HG02852 (cell line): ENCODE data around the gene GET3.

Source experiments
- ATAC-seq: cut with Tn5 transposase; IDR thresholded peaks from one replicate; pipeline ENCODE4 v1.9.1; 2021; ENCODE audit warnings: mild to moderate bottlenecking, moderate library complexity; ENCODE audit not compliant: unreplicated experiment

GET3 gene

DNA sequence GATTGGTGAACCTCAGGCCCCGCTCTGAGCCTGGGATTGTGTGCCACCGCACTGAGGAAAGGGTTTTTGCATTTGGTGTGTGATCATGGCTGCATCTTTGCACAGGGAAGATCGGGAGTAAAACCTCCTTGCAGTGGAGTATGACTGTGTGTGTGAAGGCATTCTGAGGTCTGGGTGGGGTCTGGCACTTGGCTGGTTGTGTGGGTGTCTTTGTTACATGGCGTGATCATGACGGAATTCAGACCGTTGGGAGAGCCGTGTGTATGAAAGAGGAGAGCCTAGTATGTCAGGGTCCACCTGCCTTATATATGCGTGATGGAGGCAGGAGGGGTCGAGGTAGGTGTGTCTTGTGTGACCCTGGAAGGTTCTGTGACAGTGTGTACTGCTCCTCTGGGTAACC, 13.6 kb downstream of the GET3 start:
- no peak for ATAC-seq

DNA sequence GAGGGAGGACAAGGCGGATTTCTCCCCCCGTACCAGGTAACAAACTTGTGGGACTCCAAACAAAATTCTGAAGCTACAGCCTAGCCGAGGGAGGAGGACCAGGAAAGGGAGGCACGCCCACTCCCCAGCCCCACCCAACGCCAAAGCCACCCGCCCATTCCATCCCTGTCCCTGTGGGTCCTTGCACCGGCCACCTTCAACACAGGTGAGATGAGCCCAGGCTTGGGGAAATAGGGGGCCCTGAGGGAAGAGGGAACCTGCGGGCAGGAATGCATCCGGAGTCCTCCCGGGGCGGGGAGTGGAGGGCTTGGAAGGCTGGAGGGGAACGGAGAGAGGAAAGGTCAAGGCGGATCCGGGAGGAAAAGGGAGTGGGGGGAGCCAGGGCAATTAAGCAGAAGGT, 14.3 kb downstream of the GET3 start, which contains the start of gene BEST2:
Gene BEST2, plus strand, starts transcription at position 157 of the 400 bp plus-strand sequence. CDS start 802 bp downstream, outside the sequence.
- no peak for ATAC-seq

DNA sequence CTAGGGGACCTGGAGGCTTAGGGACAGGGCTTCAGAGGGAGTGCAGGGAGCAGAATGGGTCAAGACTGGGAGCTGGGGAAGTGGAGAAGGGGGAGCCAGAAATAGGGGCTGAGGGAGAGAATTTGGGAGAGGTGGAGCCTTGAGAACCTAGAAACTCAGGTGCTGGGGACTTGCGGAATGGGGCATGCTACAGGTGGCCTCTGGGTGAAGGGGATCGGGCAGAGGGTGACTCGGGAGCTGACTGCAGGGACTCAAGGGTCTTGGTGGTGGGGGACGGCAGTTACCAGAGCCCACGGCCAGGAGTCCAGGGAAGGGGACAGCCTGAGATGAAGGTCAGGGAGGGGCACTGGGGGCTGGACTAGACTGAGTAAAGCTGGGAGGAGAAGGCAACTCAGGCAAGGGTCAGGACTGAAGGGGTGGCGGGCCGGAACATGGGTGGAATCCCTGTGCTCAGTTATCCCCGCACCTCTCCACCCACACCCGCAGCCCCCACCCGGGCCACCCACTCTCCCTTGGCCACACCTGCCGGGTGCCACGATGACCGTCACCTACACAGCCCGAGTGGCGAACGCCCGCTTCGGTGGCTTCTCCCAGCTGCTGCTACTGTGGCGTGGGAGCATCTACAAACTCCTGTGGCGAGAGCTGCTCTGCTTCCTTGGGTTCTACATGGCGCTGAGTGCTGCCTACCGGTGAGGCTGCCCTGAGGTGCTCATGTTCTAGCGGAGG, 14.9 kb downstream of the GET3 start:
- no peak for ATAC-seq

GRCh38 chr19:12754465-12755196, 17.3 kb downstream of the GET3 start:
- no peak for ATAC-seq

- no peak for ATAC-seq
Observed at GRCh38 chr19:12756150-12756883, 19.0 kb downstream of the GET3 start.

DNA sequence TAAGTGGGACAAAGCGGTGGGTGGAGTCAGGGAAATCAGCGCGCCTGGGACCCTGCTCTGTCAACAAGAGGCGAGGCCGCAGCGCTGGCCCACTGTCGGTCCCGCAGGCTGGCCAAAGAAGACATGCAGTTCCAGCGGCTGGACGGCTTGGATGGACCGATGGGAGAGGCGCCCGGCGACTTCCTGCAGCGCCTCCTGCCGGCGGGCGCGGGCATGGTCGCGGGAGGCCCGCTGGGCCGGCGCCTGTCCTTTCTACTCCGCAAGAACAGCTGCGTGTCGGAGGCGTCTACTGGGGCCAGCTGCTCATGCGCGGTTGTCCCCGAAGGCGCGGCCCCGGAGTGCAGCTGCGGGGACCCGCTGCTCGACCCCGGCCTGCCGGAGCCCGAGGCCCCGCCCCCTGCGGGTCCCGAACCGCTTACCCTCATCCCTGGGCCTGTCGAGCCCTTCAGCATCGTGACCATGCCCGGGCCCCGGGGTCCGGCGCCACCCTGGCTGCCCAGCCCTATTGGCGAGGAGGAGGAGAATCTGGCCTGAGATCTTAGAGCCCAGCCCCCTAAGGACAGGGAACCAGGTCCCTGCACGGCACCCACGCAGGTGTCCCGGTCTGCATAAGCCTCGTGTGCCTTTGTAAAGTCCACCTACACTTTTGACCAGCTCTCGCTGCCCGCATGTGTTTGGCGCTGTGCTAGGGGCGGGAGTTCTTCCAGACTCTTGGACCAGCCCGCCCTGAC, 20.4 kb downstream of the GET3 start:
- ATAC-seq: no peak

DNA sequence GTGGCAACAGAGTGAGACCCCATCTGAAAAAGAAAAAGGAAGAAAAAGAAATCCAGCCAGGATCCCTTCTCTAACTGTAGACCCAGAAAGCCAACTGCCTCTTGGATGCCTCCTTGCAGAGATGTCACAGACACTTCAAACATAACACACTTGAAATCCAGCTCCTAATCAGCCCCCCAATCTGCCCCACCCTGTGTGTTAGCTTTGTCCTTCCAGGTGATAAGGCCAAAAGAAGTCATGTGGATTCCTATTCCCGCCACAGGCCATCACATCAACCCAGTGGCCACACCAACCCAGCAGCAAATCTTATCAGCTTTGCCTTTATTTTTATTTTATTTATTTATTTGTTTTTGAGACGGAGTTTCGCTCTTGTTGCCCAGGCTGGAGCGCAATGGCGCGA, 22.4 kb downstream of the GET3 start:
- ATAC-seq: no peak

- no peak for ATAC-seq
Observed at GRCh38 chr19:12763100-12763499, 25.8 kb downstream of the GET3 start.

DNA sequence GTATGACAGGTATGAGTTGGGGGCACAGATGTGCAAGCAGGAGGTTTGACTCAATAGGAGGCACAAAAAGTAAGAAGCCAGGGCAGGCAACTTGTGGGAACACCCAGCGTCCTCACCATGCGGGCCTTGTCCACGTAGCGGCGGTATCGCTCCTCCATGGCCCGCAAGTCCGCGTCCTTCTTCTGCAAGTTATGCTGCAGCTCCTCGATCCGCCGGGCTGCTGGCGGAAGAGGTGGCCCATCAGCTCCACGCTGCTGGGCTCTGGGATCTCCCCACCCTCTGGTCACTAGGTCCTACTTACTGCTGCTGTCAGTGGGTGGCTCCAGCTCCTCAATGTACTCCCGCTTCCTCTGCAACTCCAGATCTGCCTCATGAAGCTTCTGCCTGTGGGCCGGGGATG, 27.4 kb downstream of the GET3 start:
- no peak for ATAC-seq

DNA sequence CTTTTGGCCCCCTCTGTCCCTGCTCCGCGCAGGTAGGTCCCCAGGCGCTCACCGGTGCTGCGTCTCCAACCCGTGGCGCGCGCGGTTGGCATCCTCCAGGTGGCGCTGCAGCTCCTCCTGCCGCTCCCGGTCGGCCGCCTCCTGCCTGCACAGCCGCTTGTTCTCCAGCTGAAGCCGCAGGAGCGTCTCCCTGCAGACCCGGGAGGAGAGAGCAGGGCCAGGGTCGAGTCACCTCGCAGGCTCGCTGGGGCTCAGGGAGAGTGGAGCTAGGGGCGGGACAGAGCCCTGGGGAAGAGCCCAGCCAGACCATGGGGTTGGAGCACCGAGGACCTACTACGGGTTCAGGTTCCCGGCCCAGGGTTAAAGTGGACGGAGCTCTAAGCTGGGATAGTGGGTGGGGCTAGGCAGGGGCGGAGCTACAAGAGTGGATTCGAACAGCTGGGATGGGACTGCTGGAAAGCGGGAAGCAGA, 28.8 kb downstream of the GET3 start:
- ATAC-seq: no peak

DNA sequence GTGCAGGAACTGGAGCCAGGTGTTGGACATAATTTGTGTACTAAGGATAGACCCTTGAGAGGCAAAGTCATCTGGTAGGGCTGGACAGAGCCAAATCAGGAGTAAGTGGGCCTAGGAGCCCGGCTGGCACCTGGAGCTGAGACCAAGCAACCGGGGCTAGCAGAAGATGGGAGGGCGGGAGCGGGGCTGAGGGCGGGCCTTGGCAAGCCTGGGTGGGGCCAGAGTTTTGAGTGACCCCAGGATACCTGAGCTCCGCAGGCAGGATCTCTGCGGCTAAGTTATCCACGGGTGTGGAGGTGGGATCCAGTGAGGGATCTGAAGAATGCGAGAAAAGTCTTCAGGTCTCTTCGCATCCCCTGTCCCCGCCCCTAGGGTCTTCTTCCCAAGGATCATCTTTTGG, 29.9 kb downstream of the GET3 start:
- no peak for ATAC-seq

DNA sequence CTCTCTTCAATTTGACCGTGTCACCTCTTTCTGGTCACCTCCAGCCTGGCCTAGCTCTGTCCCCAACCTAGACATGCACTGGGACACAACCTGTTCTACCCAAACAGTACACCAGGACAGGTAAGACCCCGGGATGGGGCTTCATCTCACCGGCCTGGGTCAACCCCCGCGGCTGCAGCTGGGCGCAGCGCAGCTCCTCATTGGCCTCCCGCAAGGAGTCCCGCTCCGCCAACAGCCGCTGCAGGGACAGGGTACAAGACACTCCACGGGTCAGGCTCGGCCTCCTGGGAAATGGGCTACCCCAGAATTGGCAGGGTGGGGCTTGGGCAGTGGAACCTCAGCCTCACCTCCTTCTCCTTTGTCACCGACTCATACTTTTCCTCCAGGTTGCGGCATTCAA, 30.4 kb downstream of the GET3 start:
- no peak for ATAC-seq

GRCh38 chr19:12769689-12770088, 32.4 kb downstream of the GET3 start:
- no peak for ATAC-seq

GRCh38 chr19:12770922-12771321, 33.6 kb downstream of the GET3 start:
- ATAC-seq: no peak

DNA sequence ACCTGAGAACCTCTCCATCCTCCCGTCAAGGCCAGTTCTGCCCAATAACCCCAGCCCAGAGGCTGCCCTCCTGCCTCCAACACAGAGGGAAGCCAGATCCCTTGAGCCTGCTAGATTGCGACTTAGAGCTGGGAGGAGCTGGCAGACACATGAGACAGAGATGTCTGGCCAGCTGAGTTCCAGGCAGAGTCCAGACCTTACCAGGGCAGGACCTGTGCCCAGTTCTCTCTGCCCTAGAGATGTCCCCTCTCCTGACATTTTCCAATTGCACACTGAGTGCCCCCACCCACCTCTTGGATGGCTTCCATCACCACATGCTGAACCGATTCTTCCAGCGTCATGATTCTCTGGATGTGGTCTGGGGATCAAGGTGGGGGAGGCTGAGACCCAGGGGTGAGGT, 35.0 kb downstream of the GET3 start:
- ATAC-seq: no peak

DNA sequence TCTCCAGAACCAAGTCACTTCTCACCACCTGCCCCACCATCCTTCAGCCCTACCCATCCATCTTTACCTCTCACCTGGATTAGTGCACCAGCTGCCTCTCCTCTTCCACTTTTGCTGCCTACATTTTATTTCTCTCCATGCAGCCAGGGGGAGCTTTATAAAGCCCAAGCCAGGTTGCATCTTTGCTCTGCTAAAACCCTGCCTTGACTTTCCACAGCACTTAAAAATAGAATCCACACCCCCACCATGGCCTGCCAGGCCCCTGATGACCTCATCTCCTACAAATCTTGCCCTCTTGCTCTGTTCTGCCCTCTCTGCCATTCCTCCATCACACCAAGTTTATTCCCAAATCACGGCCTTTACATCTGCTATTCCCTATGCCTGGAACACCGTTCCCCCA, 36.3 kb downstream of the GET3 start:
- no peak for ATAC-seq

- ATAC-seq: peak; percentile 4
Observed at GRCh38 chr19:12774588-12775555, 37.6 kb downstream of the GET3 start, which contains the start of gene HOOK2. TSS of gene HOOK2 (minus strand) at chr19:12775552. CDS start at chr19:12775449, 103 bp downstream.

GRCh38 chr19:12777217-12778016, 40.1 kb downstream of the GET3 start:
- no peak for ATAC-seq
